ENCODE data around the gene TMEM88. TPM values are rescaled to one million over a fixed set of nuclear protein-coding genes. Genes with fewer than 3 reads are reported as not detected.

TMEM88 gene
- total and polyA plus RNA-seq, 2 of the 13 experiments (the other 11 are each of a cell fraction or from before 2014, with no cell fraction given): 0.31 to 0.66 TPM

DNA sequence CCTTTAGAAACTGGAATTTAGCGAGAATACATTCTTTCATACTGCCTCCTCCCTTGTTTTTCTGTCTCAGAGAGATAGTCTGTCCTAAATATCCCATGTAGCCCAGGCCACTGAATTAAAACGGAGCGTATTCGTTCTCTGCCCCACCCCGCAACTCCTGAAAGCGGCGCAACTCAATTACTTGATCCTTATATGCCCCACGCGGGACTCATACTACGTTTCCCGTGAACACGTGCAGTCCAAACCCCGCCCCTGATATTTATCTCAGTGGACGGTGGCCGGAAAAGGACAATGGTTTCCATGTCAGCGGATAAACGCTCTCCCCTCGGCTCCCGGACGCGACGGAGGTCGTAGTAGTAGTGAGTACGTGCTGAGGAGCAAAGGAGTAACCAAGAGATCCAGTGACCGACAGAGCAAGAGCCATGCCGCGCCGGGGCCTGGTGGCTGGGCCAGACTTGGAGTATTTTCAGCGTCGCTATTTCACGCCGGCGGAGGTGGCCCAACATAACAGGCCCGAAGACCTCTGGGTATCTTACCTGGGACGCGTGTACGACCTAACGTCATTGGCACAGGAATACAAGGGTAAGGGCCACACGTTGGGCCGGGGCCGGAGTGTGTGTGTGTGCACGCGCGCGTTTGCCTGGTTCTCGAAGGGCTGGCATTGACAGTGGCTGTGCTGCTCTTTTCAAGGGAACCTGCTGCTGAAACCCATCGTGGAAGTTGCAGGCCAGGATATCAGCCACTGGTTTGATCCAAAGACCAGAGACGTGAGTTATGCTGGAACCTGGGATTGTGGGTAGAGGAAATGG lies 3.1 kb downstream of the TMEM88 start, which contains the start of gene CYB5D1 (continued):
- TF ChIP-seq ATF7-NPFF (CRISPR knock-in tag; IDR thresholded peaks at IDR 0.05; ENCODE audit: low read depth) (0 out of 2 replicates have a peak, but pooled peaks have one; percentile 53), SIN3B (IDR thresholded peaks at IDR 0.05; ENCODE audit: low read length) (0 out of 2 replicates have a peak, but pooled peaks have one; percentile 12), THAP11 (CRISPR knock-in tag; IDR thresholded peaks at IDR 0.05) (peak; percentile 94), CBX5 (CRISPR knock-in tag; IDR thresholded peaks at IDR 0.05; ENCODE audit: borderline replicate concordance) (peak; percentile 5; the same call in 1 of the 2 replicates), FOSL2 (CRISPR knock-in tag; IDR thresholded peaks at IDR 0.05) (no peak; the same call in 1 of the 2 replicates), NFATC3 (CRISPR knock-in tag; IDR thresholded peaks at IDR 0.05) (no peak), ZNF598 (CRISPR knock-in tag; IDR thresholded peaks at IDR 0.05; ENCODE audit: borderline replicate concordance) (0 out of 2 replicates have a peak, but pooled peaks have one; percentile 18), HDAC1 (CRISPR knock-in tag; IDR thresholded peaks at IDR 0.05) (peak; percentile 89), ZNF775 (CRISPR knock-in tag; IDR thresholded peaks at IDR 0.05; ENCODE audit: borderline replicate concordance) (no peak), HOXA9 (CRISPR knock-in tag; IDR thresholded peaks at IDR 0.05; ENCODE audit: borderline replicate concordance) (no peak), ZNF766 (CRISPR knock-in tag; IDR thresholded peaks at IDR 0.05; ENCODE audit: borderline replicate concordance) (no peak), SRSF1 (optimal IDR thresholded peaks at IDR 0.05; ENCODE audit: low read depth, low read length) (peak; percentile 44), THYN1 (CRISPR knock-in tag; IDR thresholded peaks at IDR 0.05; ENCODE audit: borderline replicate concordance, low read depth) (no peak), ZSCAN29 (CRISPR knock-in tag; conservative IDR thresholded peaks at IDR 0.05) (no peak), HHEX (CRISPR knock-in tag; IDR thresholded peaks at IDR 0.05) (0 out of 2 replicates have a peak, but pooled peaks have one; percentile 5), SIX4 (CRISPR knock-in tag; IDR thresholded peaks at IDR 0.05) (no peak), ZNF75D (CRISPR knock-in tag; IDR thresholded peaks at IDR 0.05; ENCODE audit: borderline replicate concordance) (no peak), ASH2L (IDR thresholded peaks at IDR 0.05; ENCODE audit: insufficient read length, low read depth, low read length) (peak; percentile 69)
- TF ChIP-seq, protein P1, sequence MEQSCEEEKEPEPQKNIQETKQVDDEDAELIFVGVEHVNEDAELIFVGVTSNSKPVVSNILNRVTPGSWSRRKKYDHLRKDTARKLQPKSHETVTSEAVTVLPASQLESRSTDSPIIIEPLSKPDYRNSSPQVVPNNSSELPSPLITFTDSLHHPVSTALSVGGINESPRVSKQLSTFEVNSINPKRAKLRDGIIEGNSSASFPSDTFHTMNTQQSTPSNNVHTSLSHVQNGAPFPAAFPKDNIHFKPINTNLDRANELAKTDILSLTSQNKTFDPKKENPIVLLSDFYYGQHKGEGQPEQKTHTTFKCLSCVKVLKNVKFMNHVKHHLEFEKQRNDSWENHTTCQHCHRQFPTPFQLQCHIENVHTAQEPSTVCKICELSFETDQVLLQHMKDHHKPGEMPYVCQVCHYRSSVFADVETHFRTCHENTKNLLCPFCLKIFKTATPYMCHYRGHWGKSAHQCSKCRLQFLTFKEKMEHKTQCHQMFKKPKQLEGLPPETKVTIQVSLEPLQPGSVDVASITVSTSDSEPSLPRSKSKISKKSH (CRISPR knock-in tag; IDR thresholded peaks at IDR 0.05; ENCODE audit: borderline replicate concordance): no peak
- TF ChIP-seq, protein P2, sequence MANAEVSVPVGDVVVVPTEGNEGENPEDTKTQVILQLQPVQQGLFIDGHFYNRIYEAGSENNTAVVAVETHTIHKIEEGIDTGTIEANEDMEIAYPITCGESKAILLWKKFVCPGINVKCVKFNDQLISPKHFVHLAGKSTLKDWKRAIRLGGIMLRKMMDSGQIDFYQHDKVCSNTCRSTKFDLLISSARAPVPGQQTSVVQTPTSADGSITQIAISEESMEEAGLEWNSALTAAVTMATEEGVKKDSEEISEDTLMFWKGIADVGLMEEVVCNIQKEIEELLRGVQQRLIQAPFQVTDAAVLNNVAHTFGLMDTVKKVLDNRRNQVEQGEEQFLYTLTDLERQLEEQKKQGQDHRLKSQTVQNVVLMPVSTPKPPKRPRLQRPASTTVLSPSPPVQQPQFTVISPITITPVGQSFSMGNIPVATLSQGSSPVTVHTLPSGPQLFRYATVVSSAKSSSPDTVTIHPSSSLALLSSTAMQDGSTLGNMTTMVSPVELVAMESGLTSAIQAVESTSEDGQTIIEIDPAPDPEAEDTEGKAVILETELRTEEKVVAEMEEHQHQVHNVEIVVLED (CRISPR knock-in tag; IDR thresholded peaks at IDR 0.05; ENCODE audit: borderline replicate concordance): peak; percentile 54
- TF ChIP-seq, protein P3, sequence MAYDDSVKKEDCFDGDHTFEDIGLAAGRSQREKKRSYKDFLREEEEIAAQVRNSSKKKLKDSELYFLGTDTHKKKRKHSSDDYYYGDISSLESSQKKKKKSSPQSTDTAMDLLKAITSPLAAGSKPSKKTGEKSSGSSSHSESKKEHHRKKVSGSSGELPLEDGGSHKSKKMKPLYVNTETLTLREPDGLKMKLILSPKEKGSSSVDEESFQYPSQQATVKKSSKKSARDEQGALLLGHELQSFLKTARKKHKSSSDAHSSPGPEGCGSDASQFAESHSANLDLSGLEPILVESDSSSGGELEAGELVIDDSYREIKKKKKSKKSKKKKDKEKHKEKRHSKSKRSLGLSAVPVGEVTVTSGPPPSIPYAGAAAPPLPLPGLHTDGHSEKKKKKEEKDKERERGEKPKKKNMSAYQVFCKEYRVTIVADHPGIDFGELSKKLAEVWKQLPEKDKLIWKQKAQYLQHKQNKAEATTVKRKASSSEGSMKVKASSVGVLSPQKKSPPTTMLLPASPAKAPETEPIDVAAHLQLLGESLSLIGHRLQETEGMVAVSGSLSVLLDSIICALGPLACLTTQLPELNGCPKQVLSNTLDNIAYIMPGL (CRISPR knock-in tag; IDR thresholded peaks at IDR 0.05; ENCODE audit: borderline replicate concordance in 1 of 2, low read depth in 1 of 2): peak in 1 of 2 experiments; percentile 74; a peak in 2 of 4 replicates
- TF ChIP-seq, protein P4, sequence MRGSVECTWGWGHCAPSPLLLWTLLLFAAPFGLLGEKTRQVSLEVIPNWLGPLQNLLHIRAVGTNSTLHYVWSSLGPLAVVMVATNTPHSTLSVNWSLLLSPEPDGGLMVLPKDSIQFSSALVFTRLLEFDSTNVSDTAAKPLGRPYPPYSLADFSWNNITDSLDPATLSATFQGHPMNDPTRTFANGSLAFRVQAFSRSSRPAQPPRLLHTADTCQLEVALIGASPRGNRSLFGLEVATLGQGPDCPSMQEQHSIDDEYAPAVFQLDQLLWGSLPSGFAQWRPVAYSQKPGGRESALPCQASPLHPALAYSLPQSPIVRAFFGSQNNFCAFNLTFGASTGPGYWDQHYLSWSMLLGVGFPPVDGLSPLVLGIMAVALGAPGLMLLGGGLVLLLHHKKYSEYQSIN (CRISPR knock-in tag; IDR thresholded peaks at IDR 0.05; ENCODE audit: borderline replicate concordance): no peak

Data from HepG2 (cell line).